BE2C (cell line): ENCODE results near the gene C7orf25.

Experiments used
- DNase-seq: peaks from one replicate; pipeline ENCODE4 v3.0.0-alpha.2; 2020
- H3K27me3 ChIP-seq: fragments of 250-450 bp; sonication (Bioruptor Pico); 2 replicates; pipeline ENCODE4 v1.5.1; 2020; ENCODE audit warnings: mild to moderate bottlenecking
- H3K36me3 ChIP-seq: fragments of 250-450 bp; sonication (Bioruptor Pico); 2 replicates; pipeline ENCODE4 v1.5.1; 2020; ENCODE audit warnings: mild to moderate bottlenecking
- H3K4me1 ChIP-seq: fragments of 250-450 bp; sonication (Bioruptor Pico); 2 replicates; pipeline ENCODE4 v1.5.1; 2020
- H3K4me3 ChIP-seq: 2 replicates; pipeline ENCODE4 v1.5.1; 2011; ENCODE audit warnings: low read depth, low read length
- H3K9me3 ChIP-seq: fragments of 250-450 bp; sonication (Bioruptor Pico); 2 replicates; pipeline ENCODE4 v1.5.1; 2020
- CTCF ChIP-seq: IDR thresholded peaks from 2 replicates; pipeline ENCODE4 v1.5.1; 2012; ENCODE audit warnings: mild to moderate bottlenecking, low read depth, low read length

C7orf25 gene

GRCh38 chr7:42878303-42878702, 33.6 kb downstream of the C7orf25 start:
- no peak for DNase-seq
- H3K4me1 ChIP-seq, result no peaks in the 10 kb centered on the region
- no peaks in the 10 kb centered on the region for H3K27me3 ChIP-seq
- H3K4me3 ChIP-seq, result no peak overlapping the region
- no peak for TF ChIP-seq CTCF
- no peaks in the 10 kb centered on the region for H3K36me3 ChIP-seq
- no peaks in the 10 kb centered on the region for H3K9me3 ChIP-seq

- Histone ChIP-seq H3K4me1 (no peaks in the 10 kb centered on the region), H3K36me3 (no peaks in the 10 kb centered on the region), H3K9me3 (no peaks in the 10 kb centered on the region), H3K27me3 (no peaks in the 10 kb centered on the region), H3K4me3 (no peak overlapping the region)
- TF ChIP-seq CTCF, result no peak
- no peak for DNase-seq
These were observed 34.0 kb downstream of the C7orf25 start for GRCh38 chr7:42877862-42878261.

GRCh38 chr7:42876182-42877068, 35.4 kb downstream of the C7orf25 start:
- no peaks in the 10 kb centered on the region for H3K4me1 ChIP-seq
- no peaks in the 10 kb centered on the region for H3K36me3 ChIP-seq
- no peak overlapping the region for H3K4me3 ChIP-seq
- H3K27me3 ChIP-seq, result no peaks in the 10 kb centered on the region
- DNase-seq, result peak; percentile 62
- TF ChIP-seq CTCF, result peak; percentile 86
- no peaks in the 10 kb centered on the region for H3K9me3 ChIP-seq

GRCh38 chr7:42869131-42870020, 42.5 kb downstream of the C7orf25 start:
- TF ChIP-seq CTCF, result no peak
- H3K36me3 ChIP-seq, result no peaks in the 10 kb centered on the region
- H3K4me1 ChIP-seq, result no peaks in the 10 kb centered on the region
- H3K4me3 ChIP-seq, result no peak overlapping the region
- no peak for DNase-seq
- H3K27me3 ChIP-seq, result no peaks in the 10 kb centered on the region
- no peaks in the 10 kb centered on the region for H3K9me3 ChIP-seq

GRCh38 chr7:42868480-42868879, 43.4 kb downstream of the C7orf25 start:
- DNase-seq, result no peak
- Histone ChIP-seq H3K4me3 (no peak overlapping the region), H3K4me1 (no peaks in the 10 kb centered on the region), H3K9me3 (no peaks in the 10 kb centered on the region), H3K27me3 (0 out of 2 replicates have a peak, but pooled peaks cover under 1% of the 10 kb centered on the region), H3K36me3 (no peaks in the 10 kb centered on the region)
- TF ChIP-seq CTCF, result no peak
